GM19023 (cell line): ENCODE results near the gene SSX2IP.

Experiments
- ATAC-seq: cut with Tn5 transposase; IDR thresholded peaks from one replicate; pipeline ENCODE4 v1.9.1; 2021; ENCODE audit warnings: mild to moderate bottlenecking, moderate library complexity; ENCODE audit not compliant: unreplicated experiment

The SSX2IP gene

DNA sequence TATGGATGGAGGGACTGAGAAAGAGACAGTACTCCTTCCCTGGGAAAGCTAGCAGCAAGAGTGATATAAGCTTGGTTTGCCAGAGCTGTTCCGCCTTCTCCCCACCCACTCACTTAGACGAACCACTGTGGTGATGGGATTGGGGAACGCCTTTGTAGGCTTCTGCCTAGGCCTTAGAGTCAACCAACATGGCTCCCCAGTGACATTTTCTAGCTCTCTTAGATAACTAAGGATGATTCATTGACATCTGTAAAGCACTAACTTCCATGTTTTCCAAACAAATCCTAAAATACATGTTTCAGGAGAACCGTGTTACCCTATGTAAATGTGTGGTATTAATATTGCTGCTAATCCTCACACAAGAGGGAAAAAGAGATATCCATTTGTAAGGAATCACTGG is 21.6 kb upstream of the SSX2IP start:
- ATAC-seq: no peak

DNA sequence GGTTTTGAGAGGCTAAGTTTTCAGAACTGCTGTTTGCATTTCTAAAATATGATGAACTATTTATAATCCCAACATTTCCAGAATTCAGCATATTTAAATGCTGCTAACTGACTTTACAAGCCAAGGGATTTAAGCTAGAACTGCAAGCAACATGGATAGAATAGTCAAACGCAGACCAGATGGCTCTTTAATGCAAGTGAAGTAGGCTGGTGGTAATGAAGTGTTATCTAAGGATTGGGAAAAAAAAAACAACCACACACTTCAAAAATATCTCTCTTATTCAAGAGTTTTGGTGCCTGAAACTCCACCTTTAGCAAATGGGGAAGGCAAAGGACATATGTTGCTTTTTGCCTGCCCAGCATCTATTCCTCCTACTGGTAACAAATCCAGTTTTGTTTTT is 20.9 kb upstream of the SSX2IP start:
- no peak for ATAC-seq

DNA sequence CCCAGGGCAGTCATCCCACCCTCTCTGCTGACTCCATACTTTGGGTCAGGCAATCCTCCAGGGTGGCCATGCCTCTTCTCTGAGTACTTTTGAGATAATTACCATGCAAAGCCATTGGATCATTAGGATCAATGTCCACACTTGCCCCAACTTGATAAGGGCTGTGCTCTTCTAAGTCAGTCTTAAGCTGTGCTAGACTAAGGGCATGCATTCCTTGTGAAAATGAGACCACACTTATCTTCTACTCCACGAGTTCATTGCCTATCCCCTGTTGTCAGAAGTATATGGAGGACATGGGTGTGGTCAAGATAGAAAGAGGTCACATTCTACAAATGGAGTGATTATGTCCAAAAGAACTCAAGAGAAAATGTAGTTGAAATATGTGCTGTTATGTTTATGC is 18.9 kb upstream of the SSX2IP start:
- no peak for ATAC-seq

DNA sequence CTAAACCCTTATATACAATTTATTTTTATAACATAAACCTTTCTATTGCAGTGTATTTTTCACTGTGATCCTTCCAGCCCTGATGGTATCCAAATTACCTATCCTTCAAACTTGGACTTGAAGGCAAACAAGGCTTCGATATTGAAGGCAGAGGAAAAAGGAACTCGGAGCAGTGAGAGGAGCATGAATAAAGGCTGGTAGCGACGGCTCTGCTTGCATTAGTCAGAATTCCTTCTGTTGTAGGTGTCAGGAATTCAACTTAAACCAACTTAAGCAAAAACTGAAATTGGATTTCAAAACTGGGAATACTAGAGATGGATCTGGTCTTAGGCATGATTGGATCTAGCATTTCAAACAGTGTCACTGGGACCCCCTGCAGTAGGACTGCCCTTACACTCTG is 17.8 kb upstream of the SSX2IP start:
- ATAC-seq: no peak

DNA sequence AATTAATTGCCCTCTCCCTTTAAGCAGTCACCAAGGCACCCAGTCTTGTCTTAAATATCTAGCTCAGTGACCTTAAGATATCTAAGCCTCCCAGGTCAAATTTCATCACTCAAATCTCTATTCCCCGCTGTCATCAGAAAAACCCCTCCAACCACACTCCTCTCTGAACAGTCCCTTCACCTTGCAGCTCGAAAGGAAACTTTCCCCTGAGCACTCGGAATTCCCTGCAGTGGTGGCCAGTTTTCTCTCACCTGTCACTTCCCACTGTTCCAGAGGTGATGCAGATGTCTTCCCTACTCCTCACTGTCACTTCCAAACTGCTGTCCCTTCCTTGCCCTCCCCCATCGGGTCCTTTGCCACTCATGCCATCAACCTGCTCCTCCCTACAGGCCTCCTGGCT is 15.3 kb upstream of the SSX2IP start:
- no peak for ATAC-seq

DNA sequence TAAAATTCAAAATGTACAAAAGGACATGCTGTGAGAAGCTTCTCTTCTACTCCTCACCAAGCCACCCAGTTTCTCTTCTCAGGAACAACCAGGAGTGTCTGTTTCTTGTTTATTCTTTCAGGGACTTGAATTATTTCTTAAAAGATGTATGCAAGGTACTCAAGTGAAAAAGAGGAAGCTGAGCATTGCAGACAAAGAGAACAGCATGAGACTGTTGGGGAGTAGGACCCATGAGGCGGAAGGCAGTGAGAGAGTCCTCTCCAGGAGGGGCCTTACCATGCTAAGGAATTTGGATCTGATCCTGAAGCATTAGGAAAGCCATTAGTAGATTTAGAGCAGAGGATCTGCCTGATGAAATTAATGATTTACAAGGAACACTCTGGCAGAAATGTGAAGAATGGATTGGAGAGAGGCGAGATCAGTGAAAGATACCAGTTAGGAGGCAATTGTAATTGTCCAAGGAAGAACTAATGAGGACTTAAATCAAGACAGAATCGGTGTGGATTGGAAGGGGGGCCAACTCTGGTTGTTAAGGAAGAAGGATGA is 14.7 kb upstream of the SSX2IP start:
- ATAC-seq: no peak

DNA sequence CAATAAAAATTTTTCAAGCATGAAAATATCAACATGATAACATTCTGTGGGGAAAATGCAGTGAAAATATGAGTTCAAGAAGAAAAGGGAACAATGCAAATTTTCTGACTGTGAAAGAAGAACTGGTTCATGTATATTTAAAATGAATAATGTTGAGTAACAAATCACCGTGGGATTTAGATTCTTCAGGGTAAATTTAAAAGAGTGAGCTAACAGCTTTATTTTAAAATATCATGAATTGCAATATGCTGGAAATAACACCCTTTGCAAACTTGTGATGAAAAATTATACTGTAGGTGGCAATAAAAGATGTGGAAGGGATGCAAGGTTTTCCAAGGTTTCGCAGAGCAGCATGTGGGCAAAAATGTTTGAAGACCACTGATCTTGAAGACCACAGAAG is 13.2 kb upstream of the SSX2IP start:
- no peak for ATAC-seq

DNA sequence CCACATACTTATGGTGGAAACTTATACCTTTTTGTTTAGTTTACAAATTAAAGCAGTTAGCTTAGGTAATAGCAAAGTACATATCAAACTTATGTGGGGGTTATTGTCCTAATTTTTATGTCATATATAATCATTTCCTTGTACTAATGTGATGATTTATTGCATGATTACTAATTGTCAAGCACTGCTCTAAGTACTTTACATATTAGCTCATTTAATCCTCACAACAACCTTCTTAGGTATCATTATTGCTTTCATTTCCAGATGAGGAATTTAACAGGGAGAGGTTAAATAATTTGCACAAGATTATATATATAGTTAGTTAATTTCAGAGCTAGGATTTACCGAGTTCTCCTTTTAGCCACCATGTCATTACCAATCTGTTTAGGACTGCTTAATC is 11.9 kb upstream of the SSX2IP start:
- no peak for ATAC-seq

DNA sequence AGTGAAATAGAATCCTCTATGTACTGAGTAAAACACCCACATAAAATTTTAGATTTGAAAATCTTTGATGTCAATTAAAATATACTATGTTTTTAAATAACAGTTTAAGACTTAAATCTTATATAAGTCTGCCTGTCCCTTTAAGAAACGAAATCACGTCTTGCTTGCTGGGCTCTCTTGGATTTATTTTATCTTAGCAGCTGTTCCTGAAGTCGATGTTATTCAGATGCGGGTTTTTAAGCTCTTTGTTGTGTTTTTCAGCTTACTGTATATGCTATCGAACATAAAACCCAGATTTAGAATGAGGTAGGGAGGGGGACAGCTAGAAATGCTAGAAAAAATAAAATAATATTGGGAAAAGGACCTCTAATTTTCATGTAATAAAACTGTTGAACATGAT is 11.1 kb upstream of the SSX2IP start:
- ATAC-seq: no peak

DNA sequence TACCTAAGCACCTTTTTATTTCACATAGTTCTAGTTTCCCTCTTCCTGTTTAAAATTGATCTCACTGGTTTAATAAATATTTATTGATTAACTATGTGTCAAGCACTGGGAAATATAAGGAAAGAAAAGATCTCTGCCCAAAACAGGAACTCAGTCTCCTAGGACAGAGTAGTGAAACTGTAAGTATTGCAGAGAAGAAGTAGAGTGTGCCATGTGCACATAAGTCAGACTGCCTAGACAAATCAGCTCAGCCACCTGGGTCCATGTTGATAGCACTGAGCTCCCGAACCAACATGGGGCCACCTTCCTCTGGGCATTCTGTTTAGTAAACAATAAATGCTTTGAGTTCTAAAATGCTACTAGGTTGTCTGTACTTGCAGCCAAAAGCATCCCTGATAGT is 9.8 kb upstream of the SSX2IP start:
- ATAC-seq: no peak

DNA sequence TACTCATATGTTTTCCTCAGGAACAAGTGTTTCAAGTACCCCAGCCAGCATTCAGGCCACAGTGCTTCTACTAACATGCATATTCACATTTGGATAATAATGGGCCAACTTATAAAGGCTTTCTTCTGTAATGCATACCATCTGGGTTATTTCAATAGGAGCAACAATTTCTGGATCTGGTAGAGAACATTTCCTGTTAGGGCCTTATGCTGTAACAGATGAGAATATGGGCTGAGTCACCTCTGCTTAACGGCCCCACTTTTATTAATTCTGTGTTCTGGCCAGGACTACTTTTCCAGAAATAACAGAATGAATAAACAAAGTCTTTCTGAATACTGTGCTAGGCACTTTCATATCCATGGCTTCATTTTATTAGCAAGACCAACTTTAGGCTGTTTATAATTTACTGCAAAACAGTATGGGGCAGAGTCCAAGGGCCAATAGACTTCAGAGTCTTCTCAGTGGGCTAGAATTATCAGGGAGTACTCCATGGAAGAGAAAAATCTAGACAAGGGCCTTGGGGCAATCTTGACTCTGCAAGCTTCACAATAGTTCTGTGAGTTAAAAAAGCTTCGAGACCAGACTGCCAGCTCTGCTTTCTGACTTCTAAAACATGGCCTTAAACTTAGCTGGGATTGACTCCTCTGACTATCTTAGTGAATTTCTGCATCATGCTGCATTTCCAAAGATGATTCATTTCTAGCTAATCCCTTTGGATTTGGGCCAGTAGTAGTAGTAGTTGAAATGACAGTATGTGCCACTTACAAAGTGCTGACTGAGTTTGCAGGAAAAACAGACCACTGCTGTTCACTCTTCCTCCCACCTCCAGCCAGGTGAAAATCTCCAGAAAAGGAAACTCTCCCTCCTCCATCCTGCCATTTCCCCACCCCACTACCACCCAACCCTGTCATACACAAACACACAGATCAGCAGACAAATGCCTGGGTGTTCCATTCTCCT is 8.2 kb upstream of the SSX2IP start:
- no peak for ATAC-seq

DNA sequence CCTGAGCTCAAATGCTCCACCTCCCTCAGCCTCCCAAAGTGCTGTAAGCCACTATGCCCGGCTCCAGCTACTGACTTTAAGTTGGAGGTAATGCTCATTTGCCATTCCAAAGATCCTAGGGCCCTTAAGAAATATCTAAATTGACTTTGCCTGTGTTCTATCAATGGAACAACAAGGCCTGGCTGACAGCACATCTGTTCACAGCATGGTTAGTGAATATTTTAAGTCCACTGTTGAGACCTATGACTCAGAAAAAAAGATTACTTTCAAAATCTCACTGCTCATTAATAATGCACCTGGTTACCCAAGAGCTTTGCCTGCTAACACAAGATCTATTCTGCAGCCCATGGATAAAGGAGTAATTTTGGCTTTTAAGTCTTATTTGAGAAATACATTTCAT is 3.5 kb upstream of the SSX2IP start:
- ATAC-seq: no peak

DNA sequence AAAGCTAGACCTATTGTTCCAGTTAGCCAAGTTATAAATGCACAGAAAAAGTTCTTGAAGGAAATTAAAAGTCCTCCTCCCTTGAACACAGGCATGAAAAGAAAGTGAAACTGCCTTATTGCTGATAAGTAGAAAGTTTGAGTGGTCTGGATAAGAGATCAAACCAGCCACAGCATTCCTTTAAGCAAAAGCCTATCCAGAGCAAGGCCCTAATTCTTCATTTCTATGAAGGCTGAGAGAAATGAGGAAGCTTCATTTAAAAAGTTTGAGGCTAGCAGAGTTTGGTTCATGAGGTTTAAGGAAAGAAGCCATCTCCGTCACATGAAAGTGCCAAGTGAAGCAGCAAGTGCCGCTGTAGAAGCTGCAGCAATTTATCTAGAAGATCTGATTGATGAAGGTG is 2.7 kb upstream of the SSX2IP start:
- no peak for ATAC-seq

DNA sequence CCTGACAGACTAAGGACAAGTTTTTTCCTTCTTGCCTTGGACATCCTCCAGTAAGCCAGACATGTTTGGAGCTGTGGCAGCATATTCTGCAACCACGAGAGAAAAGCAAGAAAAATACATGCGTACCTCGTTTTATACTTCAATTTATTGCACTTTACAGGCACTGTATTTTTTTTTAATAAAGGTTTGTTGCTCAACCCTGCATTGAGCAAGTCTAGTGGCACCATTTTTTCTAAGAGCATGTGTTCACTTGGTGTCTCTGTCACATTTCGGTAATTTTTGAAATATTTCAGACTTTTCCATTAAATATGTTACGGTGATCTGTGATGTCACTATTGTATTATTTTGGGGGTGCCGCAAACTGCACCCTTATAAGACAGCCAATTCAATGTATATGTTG is 2.1 kb upstream of the SSX2IP start:
- no peak for ATAC-seq

DNA sequence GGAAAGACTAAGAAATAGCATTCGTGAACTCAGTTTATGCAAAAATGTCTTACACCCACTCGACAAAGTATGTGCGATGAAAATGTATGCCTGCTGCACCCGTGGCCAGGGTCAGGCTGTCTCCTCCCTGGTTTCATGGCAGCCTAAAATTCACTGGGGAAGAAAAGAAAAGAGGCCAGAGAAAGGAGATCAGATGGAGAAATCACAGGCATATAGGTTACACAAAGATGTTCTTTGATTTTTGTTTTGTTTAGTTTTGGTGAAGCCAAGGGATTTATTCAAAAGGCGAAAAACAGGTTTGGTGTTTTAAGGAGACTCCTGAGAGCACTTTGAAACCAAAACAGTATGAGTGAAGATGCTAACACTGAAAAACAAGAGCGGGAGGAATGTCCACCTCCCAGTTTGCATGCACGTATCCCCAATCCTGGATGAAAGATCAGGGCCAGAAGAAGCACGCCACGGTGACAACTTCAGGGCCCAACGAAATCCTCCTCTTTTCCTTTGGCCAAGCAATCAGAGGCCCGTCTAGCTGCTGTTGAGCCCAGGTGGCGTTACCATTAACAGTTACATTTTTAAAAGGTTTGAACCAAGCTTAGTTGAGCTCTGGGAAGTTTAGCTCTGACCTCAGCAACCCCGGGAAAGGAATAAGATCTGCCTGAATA is 992 bp upstream of the SSX2IP start:
- no peak for ATAC-seq

DNA sequence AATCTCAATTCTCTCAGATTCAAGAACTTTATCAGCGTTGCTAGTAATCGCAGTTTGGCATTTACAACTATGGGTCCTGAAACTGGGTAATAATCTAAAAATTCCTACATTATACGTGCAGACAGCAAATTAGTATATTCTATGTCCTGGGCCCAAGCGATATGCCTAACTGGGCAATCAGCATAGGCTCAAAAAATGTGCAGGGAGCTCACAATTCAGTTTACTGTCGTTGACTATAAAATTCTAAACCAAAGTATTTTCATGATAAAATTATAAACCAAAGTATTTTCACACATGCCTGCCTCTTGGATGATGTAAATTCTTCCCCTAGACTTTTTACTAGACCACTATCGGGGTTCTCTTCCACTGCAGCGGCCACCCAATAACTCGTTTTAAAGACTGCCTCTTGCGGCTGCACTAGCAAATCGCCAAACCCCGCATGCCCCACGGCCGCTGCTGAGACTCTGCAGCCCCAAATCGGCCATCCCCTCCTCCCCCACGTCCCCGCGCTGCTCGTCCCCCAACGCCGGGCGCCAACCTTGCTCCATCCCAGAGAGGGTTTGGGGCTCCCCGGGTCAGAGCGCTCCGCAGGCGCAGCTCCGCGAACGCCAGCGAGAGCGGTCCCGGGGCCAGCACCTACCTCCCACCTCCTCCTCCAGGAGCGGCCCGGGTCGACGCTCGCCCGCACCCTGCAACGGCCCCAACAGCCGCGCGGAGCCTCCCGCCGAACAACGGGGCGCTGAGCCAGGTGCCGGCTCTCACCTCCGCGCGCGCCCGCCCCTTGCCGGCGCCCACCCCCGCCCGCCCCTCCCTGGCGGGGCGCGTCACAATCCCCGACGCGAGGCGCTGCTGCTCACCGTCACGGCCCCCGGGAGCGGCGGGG is 506 bp downstream of the SSX2IP start:
- ATAC-seq: peak; percentile 38

DNA sequence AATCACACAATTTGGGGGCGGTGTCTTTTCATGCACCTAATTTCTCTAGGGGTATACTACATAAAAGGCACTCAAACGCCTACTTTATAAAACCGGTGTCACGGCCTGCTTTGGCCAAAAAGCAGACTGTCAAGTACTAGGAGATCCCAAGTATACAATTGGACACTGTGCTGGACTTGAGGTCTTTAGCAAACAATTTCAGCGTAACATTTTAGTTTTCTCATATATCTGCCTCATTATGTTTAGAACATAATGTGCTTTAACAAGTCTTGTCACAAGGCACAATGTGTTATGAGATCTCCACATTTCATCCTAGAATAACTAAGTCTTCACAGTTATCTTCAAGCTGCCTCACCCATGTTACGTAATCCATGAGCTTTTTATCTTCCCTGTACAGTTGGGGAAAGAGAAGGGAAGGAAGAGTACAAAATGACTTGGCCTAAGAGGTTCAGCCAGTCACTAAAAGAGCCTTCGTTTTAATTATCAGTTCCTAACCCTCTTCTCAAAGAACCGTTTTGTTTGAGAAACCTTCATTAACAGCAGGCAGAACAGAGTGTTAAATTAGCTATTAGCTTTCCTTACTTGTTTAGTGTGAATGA is 1.7 kb downstream of the SSX2IP start:
- no peak for ATAC-seq

DNA sequence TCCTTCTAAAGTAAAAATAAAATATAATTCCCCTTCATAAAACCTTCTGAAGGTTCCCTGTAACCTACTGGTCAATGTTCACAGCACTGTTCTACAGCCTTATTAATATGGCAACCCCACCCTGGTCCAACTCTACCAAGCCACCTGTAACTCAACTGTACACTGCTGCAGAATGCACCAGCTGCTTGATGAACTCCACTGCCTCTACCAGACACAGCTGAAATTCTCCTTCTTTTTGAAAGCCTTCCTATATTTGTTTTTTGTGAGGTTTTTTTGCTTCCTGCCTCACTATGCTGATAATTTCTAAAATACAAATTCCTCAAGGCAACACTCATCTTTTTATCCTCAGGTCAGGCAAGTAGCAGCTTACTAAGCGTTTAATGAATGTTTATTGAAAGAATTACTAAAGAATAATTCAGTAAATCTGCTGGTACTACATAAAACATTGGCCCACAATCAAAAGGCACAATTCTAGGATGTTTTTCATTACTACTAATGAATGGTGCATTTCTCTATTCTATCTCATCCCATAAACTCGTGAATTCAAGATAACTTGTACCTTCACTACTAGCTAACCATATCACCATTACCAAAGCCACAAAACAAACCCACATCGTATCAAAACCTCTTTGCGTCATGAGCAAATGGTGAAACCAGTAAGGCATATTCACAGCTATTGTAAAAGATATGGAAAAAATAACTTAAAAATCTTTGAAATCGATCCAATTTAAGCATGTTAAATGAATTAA is 2.4 kb downstream of the SSX2IP start:
- no peak for ATAC-seq

DNA sequence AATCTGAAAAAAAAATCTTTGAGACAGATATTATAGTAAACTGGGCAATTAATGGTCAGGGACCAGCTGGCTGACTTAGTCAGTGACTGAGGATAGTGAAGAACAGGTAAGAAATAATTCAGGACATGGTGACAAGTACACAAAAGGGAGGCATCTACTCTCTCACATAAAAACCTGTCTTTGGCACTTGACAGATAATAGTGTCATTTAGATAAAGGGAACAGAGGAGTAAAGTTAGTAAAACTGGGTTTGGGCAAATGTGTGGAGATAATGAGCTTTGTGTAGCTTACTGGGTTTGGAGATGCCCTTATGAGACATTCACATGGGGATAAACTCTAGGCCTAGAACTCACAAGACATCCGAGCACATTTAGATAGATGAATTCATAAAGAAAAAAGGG is 4.0 kb downstream of the SSX2IP start:
- ATAC-seq: no peak

DNA sequence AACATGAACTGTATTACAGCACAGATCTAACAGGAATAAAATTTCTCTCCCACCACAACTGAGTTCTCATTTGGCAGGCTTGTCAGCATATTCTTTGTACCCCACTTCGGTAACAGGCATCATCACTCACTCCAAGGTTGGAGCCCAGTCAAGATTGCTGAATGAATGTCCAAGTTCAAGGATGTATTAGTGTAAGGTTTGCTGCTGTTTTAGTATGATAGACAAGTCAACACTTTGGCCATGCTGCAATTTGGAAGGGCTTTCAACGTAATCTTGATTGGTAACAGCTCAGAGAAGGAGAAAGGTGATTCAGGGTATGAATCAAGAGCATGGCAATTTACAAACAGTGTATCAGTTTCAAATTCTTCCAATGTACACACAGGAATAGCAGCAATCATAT is 6.8 kb downstream of the SSX2IP start:
- ATAC-seq: no peak
